Right lobe of liver (tissue), 4 donors: ENCODE measurements around the gene ABLIM2.

Source experiments
- CTCF ChIP-seq, 4 donors: fragments of 200-600 bp in 3 of 4; fragments of 450-650 bp in 1 of 4; IDR thresholded peaks; one replicate each; pipeline versions ENCODE4 v1.5.1 to v1.8.0; 2016 to 2022; ENCODE audit warnings: antibody characterized with exemption in 4 of 4, mild to moderate bottlenecking in 2 of 4
- POLR2A ChIP-seq: fragments of 450-650 bp; IDR thresholded peaks from one replicate; pipeline ENCODE4 v1.6.1; 2017; ENCODE audit warnings: antibody characterized with exemption, mild to moderate bottlenecking
- donor health status: DM: no; HTN: no; CAD: no.
- donor health status: DM: no; HTN: no; CAD: no.
- donor health status: DM: no; HTN: yes; CAD: no.

GRCh38 chr4:8081171-8081570 is 77.4 kb downstream of the ABLIM2 start:
- TF ChIP-seq CTCF (IDR thresholded peaks at IDR 0.05) (no peak), POLR2A (no peak)
